ENCODE measurements around the gene ZNF668.
A peak's percentile ranks its signal among the peaks of the same experiment; 100 is the strongest.

ZNF668 gene

DNA sequence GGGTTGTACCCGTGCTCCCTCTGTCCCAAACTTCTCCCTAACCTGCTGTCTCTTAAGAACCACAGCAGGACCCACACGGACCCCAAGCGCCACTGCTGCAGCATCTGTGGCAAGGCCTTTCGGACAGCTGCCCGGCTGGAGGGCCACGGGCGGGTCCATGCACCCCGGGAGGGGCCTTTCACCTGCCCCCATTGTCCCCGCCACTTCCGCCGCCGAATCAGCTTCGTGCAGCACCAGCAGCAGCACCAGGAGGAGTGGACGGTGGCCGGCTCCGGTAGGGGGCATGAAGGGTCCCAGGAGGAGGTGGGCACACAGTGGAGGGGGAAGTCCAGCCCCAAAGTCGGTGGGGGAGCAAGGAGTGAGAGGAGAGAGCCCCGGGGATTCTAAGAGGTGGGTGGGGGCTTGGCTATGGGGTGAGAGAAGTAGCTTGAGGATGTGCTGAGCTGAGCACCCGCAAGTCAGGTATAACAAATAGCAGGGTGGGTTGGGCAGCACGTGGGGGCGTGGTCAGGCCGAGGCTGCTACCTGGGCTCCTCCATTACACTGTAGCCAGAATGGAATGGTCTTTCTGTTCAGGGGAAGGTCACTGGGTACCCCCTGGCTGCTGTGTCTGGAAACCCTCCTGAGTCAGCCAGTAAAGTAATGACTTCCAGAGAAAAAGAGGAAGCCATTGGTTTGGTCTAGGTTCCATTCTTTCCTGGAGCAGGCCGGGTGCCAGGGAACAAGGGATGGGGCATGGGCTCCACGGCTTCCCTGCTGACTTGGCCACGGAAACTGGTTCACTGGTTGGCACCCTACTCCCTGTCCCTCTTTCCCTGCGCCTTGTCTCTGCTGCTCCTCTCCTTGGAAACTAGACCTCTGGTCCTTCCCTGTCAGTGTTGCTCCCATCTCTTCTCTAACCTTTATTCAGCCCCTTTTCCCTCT, 7.7 kb upstream of the ZNF668 start:
- H3K4me3 ChIP-seq (ENCODE audit: low read depth, low read length) = no peak overlapping the region

DNA sequence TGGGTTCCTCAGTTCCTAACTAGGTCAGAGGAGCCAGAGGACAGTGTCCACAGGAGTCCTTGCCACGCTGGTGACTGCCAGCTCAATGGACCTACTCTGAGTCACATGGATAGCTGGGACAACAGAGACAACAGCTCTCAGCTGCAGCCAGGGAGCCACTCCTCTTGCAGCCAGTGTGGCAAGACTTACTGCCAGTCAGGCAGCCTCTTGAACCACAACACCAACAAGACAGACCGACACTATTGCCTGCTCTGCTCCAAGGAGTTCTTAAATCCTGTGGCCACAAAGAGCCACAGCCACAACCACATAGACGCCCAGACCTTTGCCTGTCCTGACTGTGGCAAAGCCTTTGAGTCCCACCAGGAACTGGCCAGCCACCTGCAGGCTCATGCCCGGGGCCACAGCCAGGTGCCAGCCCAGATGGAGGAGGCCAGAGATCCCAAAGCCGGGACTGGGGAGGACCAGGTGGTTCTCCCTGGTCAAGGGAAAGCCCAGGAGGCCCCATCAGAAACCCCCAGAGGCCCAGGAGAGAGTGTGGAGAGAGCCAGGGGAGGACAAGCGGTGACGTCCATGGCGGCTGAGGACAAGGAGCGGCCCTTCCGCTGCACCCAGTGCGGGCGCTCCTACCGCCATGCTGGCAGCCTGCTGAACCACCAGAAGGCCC, 6.8 kb upstream of the ZNF668 start:
- H3K4me3 ChIP-seq (ENCODE audit: low read depth, low read length) = no peak overlapping the region

DNA sequence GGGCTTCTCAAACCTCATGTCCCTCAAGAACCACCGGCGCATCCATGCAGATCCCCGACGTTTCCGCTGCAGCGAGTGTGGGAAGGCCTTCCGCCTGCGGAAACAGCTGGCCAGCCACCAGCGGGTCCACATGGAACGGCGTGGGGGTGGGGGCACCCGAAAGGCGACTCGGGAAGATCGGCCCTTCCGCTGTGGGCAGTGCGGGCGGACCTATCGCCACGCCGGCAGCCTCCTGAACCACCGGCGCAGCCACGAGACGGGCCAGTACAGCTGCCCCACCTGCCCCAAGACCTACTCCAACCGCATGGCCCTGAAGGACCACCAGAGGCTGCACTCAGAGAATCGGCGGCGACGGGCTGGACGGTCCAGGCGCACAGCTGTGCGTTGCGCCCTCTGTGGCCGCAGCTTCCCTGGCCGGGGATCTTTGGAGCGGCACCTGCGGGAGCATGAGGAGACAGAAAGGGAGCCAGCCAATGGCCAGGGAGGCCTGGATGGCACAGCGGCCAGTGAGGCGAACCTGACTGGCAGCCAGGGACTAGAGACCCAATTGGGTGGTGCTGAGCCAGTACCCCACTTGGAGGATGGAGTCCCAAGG, 6.1 kb upstream of the ZNF668 start:
- H3K4me3 ChIP-seq (ENCODE audit: low read depth, low read length) = no peak overlapping the region

DNA sequence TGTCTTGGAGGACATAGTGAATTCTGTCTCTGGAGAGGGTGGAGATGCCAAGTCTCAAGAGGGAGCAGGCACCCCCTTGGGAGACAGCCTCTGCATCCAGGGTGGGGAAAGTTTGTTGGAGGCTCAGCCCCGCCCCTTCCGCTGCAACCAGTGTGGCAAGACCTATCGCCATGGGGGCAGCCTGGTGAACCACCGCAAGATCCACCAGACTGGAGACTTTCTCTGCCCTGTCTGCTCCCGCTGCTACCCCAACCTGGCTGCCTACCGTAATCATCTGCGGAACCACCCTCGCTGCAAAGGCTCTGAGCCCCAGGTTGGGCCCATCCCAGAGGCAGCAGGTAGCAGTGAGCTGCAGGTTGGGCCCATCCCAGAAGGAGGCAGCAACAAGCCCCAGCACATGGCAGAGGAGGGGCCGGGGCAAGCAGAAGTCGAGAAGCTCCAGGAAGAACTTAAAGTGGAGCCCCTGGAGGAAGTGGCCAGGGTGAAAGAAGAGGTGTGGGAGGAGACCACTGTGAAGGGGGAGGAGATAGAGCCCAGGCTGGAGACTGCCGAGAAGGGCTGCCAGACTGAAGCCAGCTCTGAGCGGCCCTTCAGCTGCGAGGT, 5.4 kb upstream of the ZNF668 start:
- H3K4me3 ChIP-seq (ENCODE audit: low read depth, low read length) = no peak overlapping the region

DNA sequence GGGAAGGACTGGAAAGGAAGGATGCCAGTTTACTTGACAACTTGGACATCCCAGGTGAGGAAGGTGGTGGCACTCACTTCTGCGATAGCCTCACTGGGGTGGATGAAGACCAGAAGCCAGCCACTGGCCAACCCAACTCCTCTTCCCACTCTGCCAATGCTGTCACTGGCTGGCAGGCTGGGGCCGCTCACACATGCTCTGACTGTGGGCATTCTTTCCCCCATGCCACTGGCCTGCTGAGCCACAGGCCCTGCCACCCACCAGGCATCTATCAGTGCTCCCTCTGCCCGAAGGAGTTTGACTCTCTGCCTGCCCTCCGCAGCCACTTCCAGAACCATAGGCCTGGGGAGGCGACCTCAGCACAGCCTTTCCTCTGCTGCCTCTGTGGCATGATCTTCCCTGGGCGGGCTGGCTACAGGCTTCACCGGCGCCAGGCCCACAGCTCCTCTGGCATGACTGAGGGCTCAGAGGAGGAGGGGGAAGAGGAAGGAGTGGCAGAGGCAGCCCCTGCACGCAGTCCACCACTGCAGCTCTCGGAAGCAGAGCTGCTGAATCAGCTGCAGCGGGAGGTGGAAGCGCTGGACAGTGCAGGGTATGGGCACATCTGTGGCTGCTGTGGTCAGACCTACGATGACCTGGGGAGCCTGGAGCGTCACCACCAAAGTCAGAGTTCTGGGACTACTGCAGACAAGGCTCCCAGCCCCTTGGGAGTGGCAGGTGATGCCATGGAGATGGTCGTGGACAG, 4.7 kb upstream of the ZNF668 start:
- no peak overlapping the region for H3K4me3 ChIP-seq (ENCODE audit: low read depth, low read length)

DNA sequence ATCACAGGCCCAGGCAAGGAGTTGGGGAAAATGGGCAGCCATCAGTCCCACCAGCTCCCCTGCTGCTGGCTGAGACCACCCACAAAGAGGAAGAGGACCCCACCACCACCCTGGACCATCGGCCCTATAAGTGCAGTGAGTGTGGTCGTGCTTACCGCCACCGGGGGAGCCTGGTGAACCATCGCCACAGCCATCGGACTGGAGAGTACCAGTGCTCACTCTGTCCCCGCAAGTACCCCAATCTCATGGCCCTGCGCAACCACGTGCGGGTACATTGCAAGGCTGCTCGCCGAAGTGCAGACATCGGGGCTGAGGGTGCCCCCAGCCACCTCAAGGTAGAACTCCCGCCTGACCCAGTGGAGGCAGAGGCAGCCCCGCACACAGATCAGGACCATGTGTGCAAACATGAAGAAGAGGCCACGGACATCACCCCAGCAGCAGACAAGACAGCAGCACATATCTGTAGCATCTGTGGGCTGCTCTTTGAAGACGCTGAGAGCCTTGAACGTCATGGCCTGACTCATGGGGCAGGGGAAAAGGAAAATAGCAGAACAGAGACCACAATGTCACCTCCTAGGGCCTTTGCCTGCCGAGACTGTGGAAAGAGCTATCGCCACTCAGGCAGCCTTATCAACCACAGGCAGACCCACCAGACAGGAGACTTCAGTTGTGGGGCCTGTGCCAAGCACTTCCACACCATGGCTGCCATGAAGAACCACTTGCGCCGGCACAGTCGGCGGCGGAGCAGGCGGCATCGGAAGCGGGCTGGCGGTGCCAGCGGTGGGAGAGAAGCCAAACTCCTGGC, 3.8 kb upstream of the ZNF668 start:
- no peak overlapping the region for H3K4me3 ChIP-seq (ENCODE audit: low read depth, low read length)

DNA sequence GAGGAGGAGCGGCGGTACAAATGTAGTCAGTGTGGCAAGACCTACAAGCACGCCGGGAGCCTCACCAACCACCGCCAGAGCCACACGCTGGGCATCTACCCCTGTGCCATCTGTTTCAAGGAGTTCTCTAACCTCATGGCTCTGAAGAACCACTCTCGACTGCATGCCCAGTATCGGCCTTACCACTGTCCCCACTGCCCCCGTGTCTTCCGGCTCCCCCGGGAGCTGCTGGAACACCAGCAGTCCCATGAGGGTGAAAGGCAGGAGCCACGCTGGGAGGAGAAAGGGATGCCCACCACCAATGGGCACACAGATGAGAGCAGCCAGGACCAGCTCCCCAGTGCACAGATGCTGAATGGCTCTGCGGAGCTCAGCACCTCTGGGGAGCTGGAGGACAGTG, 3.0 kb upstream of the ZNF668 start:
- H3K4me3 ChIP-seq (ENCODE audit: low read depth, low read length) = no peak overlapping the region

DNA sequence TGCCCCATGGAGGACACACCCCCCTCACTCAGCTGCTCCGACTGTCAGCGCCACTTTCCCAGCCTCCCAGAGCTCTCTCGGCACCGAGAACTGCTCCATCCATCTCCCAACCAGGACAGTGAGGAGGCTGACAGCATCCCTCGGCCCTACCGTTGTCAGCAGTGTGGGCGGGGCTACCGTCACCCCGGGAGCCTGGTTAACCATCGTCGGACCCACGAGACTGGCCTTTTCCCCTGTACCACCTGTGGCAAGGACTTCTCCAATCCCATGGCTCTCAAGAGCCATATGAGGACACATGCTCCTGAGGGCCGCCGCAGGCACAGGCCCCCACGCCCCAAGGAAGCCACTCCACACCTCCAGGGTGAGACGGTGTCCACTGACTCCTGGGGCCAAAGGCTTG, 2.3 kb upstream of the ZNF668 start:
- no peak overlapping the region for H3K4me3 ChIP-seq (ENCODE audit: low read depth, low read length)

DNA sequence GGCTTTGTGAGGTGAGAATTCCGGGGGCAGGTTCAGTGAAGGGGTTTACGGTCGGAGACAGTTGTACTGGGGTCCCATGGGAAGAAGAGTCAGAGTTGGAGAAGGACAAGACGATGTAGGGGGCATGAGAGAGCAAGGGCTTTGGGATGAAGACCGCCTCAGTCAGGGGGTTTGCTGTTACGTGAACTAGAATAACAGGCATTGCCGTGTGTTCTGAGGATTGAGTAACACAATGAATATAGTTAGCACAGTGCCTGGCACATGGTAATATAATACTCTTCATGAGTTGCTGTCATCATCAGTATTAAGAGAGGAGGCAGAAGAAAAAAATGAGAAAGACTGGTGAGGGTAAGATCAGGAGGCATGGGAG, 759 bp upstream of the ZNF668 start:
- H3K4me3 ChIP-seq (ENCODE audit: low read depth, low read length) = peak overlapping the region; percentile 99

DNA sequence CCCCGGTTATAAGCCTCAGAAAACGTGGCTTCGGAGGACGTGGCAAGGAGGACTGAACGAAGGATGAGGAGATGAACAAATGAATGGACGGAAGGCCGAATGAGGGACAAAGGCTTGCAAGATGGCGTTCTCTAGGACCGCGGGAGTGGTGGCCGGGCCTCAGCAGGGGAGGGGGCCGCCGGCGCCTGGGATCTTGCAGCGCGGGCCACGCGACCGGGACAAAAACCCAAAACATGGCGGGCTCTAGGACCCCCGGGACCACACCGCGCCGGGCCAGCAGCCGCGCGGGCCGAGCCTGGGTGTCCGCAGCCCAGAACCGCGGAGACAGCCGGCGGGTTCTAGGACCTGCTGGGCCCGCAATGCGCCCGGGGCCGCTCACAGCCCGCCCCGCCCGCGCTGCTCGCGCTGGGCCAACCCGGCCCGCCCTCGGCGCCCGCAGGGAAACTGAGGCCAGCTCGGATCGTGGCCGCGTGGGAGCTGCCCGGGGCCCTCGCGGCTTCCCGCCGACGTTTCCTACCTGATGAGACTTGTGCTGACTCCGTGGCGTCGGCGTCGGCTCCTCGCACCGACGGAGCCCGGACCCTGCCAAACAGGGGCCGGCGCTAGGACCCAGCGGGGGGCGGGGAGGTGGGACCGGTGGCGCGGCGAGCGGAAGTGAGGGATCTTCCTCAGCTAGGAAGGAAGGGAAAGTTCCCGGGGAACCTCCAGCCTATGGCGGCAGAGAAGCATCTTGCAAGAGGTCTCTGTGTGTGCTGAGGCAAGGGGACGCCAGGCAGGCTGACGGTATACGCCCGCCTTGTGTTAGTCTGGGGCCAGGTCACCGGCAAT, 684 bp downstream of the ZNF668 start:
- peak overlapping the region; percentile 99 for H3K4me3 ChIP-seq (ENCODE audit: low read depth, low read length)

DNA sequence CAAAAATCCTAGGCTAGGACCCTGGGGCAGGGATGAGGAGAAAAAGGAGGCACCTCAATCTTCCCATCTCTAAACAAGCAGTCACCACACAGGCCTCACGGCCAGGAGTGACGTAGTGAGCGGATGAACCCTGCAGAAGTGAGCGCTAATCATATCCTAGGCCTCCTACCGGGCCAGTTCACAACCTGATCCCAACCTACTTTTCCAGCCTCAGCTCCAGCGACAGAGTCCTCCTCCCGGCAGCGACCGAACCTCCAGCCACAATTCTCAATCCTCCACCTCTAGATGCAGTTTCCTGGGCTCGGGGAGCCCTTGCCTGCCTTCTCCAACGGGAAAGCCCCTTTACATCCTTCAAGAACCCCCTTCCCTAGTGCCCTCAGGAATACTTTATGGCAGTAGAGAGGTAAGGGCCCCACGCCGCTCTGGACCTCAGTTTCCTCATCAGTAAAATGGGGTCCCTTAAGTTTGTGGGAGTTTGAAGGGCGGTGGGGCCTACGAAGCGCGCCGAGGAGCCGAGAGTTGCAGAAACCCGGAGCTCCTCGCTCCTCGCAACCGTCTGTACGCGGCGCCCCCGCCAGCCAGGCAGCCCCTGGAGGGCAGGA, 1.4 kb downstream of the ZNF668 start:
- peak overlapping the region; percentile 99 for H3K4me3 ChIP-seq (ENCODE audit: low read depth, low read length)

DNA sequence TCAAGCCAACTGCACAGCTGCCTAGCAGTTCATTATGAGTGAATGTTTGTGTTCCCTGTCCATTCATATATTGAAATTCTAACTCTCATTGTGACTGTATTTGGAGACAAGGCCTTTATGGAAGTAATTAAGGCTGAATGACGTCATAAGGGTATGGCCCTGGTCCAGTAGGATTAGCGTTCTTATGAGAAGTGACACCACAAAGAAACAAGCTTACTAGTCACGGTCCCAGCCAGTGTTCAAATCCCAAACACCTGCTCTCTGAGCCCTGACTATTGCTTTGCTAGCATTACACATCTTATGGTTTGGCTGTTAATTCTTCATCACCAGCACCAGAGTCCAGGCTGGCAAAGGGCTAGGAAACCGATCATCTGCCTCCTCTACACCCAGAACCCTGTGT, 2.2 kb downstream of the ZNF668 start:
- H3K4me3 ChIP-seq (ENCODE audit: low read depth, low read length) = peak overlapping the region; percentile 99

DNA sequence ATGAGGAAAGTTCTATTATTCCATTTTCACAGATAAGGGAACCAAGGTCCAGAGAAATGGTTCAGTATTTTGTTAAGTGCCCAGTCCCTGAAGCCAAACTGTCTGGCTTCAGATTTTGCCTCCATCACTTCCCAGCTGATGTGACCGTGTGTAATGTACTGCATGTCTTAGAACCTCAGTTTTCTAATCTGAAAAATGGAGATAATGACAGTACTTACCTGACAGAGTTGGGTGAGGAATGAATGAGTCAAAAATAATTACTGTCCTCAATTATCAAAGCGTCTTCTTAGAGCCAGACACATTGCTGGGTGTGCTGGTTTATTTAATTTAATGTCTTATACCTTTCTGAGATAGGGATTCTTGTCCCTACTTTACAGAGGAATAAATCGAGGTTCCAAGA, 6.7 kb downstream of the ZNF668 start:
- H3K4me3 ChIP-seq (ENCODE audit: low read depth, low read length) = no peak overlapping the region

DNA sequence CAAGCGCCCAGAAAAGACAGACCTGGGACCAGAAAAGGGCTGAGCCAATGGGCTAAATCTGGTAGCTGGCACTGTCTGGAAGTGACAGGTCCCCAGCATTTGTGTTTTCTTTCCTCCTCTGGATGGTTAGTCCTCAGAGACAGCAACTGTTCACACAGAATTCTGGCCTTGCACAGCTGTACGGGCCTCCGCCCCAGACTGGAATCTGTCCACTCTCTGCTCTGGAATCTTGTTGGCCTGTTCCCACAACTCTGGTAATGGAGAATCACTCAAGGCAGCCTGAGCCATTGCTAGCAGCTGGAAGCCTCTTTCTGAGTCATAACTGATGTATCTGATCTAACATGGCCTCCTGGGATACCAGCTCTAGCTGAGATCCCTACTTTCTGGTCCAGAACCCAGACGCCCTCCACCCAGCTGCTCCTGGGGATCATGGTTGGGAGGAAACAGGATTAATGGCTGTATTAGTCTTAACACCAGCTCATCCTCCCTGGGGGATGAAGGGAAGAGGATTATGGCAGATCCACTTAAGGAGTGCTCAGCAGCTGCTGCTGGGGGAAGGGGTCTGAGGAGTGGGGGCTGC, 9.1 kb downstream of the ZNF668 start:
- no peak overlapping the region for H3K4me3 ChIP-seq (ENCODE audit: low read depth, low read length)

DNA sequence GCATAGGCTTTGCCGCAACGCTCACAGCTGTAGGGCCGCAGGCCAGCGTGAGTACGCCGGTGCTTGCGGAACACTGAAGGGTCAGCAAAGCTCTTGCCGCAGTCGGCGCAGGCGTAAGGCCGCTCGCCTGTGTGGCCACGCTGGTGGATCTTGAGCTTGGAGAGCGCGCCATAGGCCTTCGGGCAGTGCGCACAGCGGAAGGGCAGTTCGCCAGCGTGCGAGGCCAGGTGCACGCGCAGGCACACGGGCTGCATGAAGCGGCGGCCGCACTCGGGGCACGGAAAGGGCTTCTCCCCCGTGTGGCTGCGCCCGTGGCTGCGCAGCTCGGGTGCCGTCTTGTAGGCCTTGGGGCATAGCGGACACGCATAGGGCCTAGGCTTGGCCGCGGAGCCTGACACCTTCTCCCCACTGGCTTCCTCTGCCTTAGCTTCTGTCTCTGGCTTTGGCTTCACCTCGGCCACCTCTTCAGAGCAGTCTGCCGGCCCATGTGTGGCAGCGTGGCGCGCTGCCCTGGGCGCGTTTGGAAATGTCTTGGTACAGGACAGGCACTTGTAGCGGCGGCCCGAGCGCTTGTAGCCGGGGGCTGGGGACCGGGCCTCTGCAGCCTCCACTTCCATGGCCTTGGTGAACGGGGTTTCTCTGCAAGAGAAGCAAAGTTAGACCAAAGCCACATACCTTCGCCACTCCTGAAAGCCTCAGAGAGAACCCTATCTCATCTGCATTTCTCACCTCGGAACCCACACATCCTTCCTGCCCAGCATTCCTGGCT, 10.0 kb downstream of the ZNF668 start:
- H3K4me3 ChIP-seq (ENCODE audit: low read depth, low read length) = no peak overlapping the region

DNA sequence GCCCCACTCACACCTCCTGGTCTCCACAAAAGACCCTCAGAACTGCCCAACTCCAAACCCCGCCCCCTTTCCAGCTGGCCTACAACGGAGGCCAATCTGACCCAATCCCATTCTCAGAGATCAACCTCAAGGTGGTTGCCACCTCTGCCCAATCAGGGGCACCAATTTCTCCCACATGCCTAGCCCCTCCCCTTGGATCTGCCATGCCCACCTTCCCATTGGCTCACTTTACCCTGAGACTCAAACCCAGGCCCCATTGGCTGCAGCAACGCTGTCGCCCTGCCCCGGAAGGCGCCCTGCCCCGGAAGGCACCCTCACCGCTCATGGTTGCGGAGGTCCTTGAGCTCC, 10.6 kb downstream of the ZNF668 start:
- no peak overlapping the region for H3K4me3 ChIP-seq (ENCODE audit: low read depth, low read length)

DNA sequence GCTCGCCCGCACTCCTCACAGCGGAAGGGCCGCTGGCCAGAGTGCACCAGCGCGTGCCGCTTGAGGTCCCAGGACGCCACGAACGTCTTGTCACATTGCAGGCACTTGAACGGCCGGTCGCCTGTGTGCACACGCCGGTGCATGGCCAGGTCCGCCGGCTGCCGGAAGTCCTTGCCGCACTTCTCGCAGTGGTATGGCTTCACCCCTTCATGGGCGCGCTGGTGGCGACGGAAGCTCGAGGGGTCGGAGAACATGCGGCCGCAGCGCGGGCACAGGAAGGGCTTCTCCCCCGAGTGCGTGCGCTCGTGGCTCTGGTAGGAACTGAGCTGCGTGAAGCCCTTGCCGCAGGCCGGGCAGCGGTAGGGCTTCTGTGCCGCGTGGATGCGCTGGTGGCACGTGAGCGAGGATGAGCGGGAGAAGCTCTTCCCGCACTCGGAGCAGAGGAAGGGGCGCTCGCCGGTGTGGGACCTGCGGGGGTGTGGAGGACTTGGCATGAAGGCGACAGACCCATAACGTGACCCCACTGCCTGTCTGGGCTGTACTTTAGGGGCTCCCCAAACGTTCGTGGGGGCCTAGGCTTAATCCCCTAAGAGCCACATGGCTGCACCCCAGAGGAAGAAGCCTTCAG, 12.1 kb downstream of the ZNF668 start:
- H3K4me3 ChIP-seq (ENCODE audit: low read depth, low read length) = no peak overlapping the region
